ENCODE measurements around the gene TUBD1. TPM values are rescaled to one million over a fixed set of nuclear protein-coding genes. Genes with fewer than 3 reads are reported as not detected.
"Not testable (repeated sequence)": the region's sequence is repeated elsewhere in the genome, so short reads cannot be mapped to it uniquely, and the experiment has no call there.

The TUBD1 gene
- total RNA-seq, 4 donors from 2014 or later: 4.2 to 16.5 (median 8.4) TPM

GRCh38 chr17:59853168-59853918, 39.4 kb downstream of the TUBD1 start:
- TF ChIP-seq EP300 (IDR thresholded peaks at IDR 0.05) (no peak), POLR2A (IDR thresholded peaks at IDR 0.05) (no peak)
- TF ChIP-seq, protein P1, sequence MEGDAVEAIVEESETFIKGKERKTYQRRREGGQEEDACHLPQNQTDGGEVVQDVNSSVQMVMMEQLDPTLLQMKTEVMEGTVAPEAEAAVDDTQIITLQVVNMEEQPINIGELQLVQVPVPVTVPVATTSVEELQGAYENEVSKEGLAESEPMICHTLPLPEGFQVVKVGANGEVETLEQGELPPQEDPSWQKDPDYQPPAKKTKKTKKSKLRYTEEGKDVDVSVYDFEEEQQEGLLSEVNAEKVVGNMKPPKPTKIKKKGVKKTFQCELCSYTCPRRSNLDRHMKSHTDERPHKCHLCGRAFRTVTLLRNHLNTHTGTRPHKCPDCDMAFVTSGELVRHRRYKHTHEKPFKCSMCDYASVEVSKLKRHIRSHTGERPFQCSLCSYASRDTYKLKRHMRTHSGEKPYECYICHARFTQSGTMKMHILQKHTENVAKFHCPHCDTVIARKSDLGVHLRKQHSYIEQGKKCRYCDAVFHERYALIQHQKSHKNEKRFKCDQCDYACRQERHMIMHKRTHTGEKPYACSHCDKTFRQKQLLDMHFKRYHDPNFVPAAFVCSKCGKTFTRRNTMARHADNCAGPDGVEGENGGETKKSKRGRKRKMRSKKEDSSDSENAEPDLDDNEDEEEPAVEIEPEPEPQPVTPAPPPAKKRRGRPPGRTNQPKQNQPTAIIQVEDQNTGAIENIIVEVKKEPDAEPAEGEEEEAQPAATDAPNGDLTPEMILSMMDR (IDR thresholded peaks at IDR 0.05): peak in 2 of 5 experiments; percentile 17 to 23
- no peaks in the 10 kb centered on the region for H3K36me3 ChIP-seq
- no peak for DNase-seq (ENCODE audit: low spot score in 2 of 2)
- no peaks in the 10 kb centered on the region for H3K9me3 ChIP-seq
- WGBS, 2 donors: 80 to 86% methylated on average over 14 of the region's 14 CpGs
- peak overlapping the region in 3 of 4 donors; percentile 50 to 72 (median 59) for H3K27ac ChIP-seq
- no peak overlapping the region for H3K4me3 ChIP-seq
- H3K4me1 ChIP-seq: peaks cover 0 to 41% (median 19%) of the 10 kb centered on the region in 4 donors
- H3K27me3 ChIP-seq: no peaks in the 10 kb centered on the region

- peak overlapping the region in 3 of 4 donors; percentile 50 to 72 (median 59) for H3K27ac ChIP-seq
- H3K27me3 ChIP-seq; H3K36me3 ChIP-seq; H3K4me3 ChIP-seq; DNase-seq (ENCODE audit: low spot score in 2 of 2); H3K9me3 ChIP-seq: not testable (repeated sequence)
- peaks cover 0 to 45% (median 22%) of the 10 kb centered on the region in 4 donors for H3K4me1 ChIP-seq
- 97% methylated on average over 7 of the region's 7 CpGs for WGBS, 2 donors
Observed at GRCh38 chr17:59852847-59853167, 39.9 kb downstream of the TUBD1 start.

- Histone ChIP-seq H3K27me3 (no peaks in the 10 kb centered on the region), H3K9me3 (no peaks in the 10 kb centered on the region), H3K36me3 (no peaks in the 10 kb centered on the region), H3K4me1 (peaks cover 0 to 56% (median 28%) of the 10 kb centered on the region in 4 donors), H3K4me3 (no peak overlapping the region), H3K27ac (peak overlapping the region in 3 of 4 donors; percentile 50 to 72 (median 59))
- DNase-seq (ENCODE audit: low spot score in 2 of 2): peak in 1 of 2 donors; percentile 49
- TF ChIP-seq EP300 (IDR thresholded peaks at IDR 0.05) (peak in 1 of 2 donors; percentile 70), POLR2A (IDR thresholded peaks at IDR 0.05) (no peak)
- TF ChIP-seq, protein P1 (IDR thresholded peaks at IDR 0.05): no peak
- 52 to 53% methylated on average over 14 of the region's 14 CpGs for WGBS, 2 donors
Observed at GRCh38 chr17:59851439-59852375, 41.0 kb downstream of the TUBD1 start.

DNA sequence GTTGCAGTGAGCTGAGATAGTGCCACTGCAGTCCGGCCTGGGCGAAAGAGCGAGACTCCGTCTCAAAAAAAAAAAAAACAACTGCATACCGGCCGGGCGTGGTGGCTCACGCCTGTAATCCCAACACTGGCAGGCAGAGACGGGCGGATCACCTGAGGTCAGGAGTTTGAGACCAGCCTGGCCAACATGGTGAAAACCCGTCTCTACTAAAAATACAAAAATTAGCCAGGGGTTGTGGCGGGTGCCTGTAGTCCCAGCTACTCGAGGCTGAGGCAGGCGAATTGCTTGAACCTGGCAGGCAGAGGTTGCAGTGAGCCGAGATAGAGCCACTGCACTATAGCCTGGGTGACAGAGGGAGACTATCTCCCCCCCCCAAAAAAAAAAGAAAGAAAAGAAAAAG, 42.4 kb downstream of the TUBD1 start:
- not testable (repeated sequence) for DNase-seq (ENCODE audit: low spot score in 2 of 2)
- H3K27ac ChIP-seq: peak overlapping the region in 1 of 4 donors; percentile 72

GRCh38 chr17:59848778-59849177, 44.0 kb downstream of the TUBD1 start:
- H3K4me1 ChIP-seq: peaks cover 0 to 72% (median 45%) of the 10 kb centered on the region in 4 donors
- no peaks in the 10 kb centered on the region for H3K27me3 ChIP-seq
- H3K36me3 ChIP-seq: no peaks in the 10 kb centered on the region
- TF ChIP-seq EP300 (IDR thresholded peaks at IDR 0.05) (peak in 1 of 2 donors; percentile 59), POLR2A (IDR thresholded peaks at IDR 0.05) (no peak)
- TF ChIP-seq, protein P1 (IDR thresholded peaks at IDR 0.05): no peak
- peak overlapping the region in 3 of 4 donors; percentile 76 to 97 (median 87) for H3K27ac ChIP-seq
- no peaks in the 10 kb centered on the region for H3K9me3 ChIP-seq
- no peak overlapping the region for H3K4me3 ChIP-seq
- DNase-seq (ENCODE audit: low spot score in 2 of 2): peak; percentile 38 to 70
- WGBS, 2 donors: 75 to 76% methylated on average over 7 of the region's 7 CpGs

More for the DNA sequence above, 42.4 kb downstream of the TUBD1 start:
- 90 to 91% methylated on average over 15 of the region's 15 CpGs for WGBS, 2 donors
- H3K9me3 ChIP-seq, H3K4me3 ChIP-seq, H3K36me3 ChIP-seq, H3K27me3 ChIP-seq: not testable (repeated sequence)
- H3K4me1 ChIP-seq: peaks cover 0 to 65% (median 41%) of the 10 kb centered on the region in 4 donors

- H3K27ac ChIP-seq: peak overlapping the region in 3 of 4 donors; percentile 76 to 97 (median 87)
- DNase-seq (ENCODE audit: low spot score in 2 of 2): no peak
Observed at GRCh38 chr17:59848385-59848668, 44.4 kb downstream of the TUBD1 start.

More at GRCh38 chr17:59848385-59848668, 44.4 kb downstream of the TUBD1 start:
- no peaks in the 10 kb centered on the region for H3K9me3 ChIP-seq
- 87 to 98% methylated on average over 6 of the region's 6 CpGs for WGBS, 2 donors
- no peaks in the 10 kb centered on the region for H3K36me3 ChIP-seq
- H3K27me3 ChIP-seq: no peaks in the 10 kb centered on the region
- H3K4me1 ChIP-seq: peaks cover 0 to 72% (median 42%) of the 10 kb centered on the region in 4 donors
- H3K4me3 ChIP-seq: no peak overlapping the region
- no peak for TF ChIP-seq EP300 (IDR thresholded peaks at IDR 0.05)

Data from tibial nerve (tissue), 4 donors.